GM12878 (cell line): ENCODE data around the gene XPO5. TPM values are rescaled to one million over a fixed set of nuclear protein-coding genes. Genes with fewer than 3 reads are reported as not detected.

Experiments used
- ATAC-seq: fragments of 200-7000 bp; cut with Tn5 transposase; 3 replicates; pipeline ENCODE4 v1.9.1; 2020; ENCODE audit warnings: mild to moderate bottlenecking, moderate library complexity
- BruUV-seq: library from RNA; stranded (reverse); fragments of 400-500 nt; replicated peaks from 2 replicates; lab custom pipeline; 2021; lab: Mats Ljungman, UMichigan
- CTCF ChIA-PET: fragments of 300-600 bp; sonication (Branson Sonifier 250); formaldehyde crosslinking; extraction: SDS; loops from one replicate; lab custom pipeline; 2021; ENCODE audit warnings: inconsistent platforms; lab: Yijun Ruan, JAX
- POLR2A ChIA-PET: fragments of 350-600 bp; formaldehyde crosslinking; extraction: SDS; loops from one replicate; lab custom pipeline; 2021; ENCODE audit warnings: inconsistent platforms; lab: Charles Lee
- RAD21 ChIA-PET: fragments of 300-600 bp; sonication (Branson Sonifier 250); formaldehyde crosslinking; loops from one replicate; lab custom pipeline; 2023; ENCODE audit warnings: antibody characterized with exemption; ENCODE audit not compliant: unreplicated experiment; lab: Charles Lee
- SMC1A ChIA-PET: fragments of 300-600 bp; sonication (Branson Sonifier 250); formaldehyde crosslinking; loops from one replicate; lab custom pipeline; 2023; ENCODE audit not compliant: unreplicated experiment, uncharacterized antibody; lab: Charles Lee
- DNase-seq: peaks from one replicate; pipeline ENCODE4 v3.0.0-alpha.2; 2011; ENCODE audit warnings: low read depth, low spot score
- FAIRE-seq: peaks from 3 replicates; lab custom pipeline; 2011; peaks lifted over from hg19 to GRCh38; lab: Jason Lieb, UNC
- H2AFZ ChIP-seq: 2 replicates; pipeline ENCODE4 v1.6.0; 2011; ENCODE audit warnings: low read depth, low read length, control low read depth; ENCODE audit not compliant: control insufficient read depth
- H3K27ac ChIP-seq: 2 replicates; pipeline ENCODE4 v1.5.1; 2011; ENCODE audit warnings: control low read depth; ENCODE audit not compliant: control insufficient read depth, insufficient read depth
- H3K27me3 ChIP-seq, 2 experiments: replicated peaks in 1 of 2; 2 replicates each; pipeline versions ENCODE4 v1.6.0 to v1.6.1; 2011; ENCODE audit warnings: low read length in 1 of 2; ENCODE audit not compliant: control insufficient read depth in 2 of 2, insufficient read depth in 2 of 2
- H3K36me3 ChIP-seq, 2 experiments: 2 replicates each; pipeline ENCODE4 v1.5.1; 2011; ENCODE audit warnings: low read length in 1 of 2; ENCODE audit not compliant: control insufficient read depth in 2 of 2, insufficient read depth in 2 of 2
- H3K4me1 ChIP-seq: 2 replicates; pipeline ENCODE4 v1.6.1; 2011; ENCODE audit warnings: mild to moderate bottlenecking, low read length, moderate library complexity, mixed read lengths; ENCODE audit not compliant: control insufficient read depth, insufficient read depth
- H3K4me2 ChIP-seq: 2 replicates; pipeline ENCODE4 v1.6.0; 2011; ENCODE audit warnings: control low read depth; ENCODE audit not compliant: control insufficient read depth, insufficient read depth
- H3K4me3 ChIP-seq: fragments of 200-600 bp; sonication (generic); 2 replicates; pipeline ENCODE4 v1.5.1; 2016
- H3K79me2 ChIP-seq: 2 replicates; pipeline ENCODE4 v1.6.0; 2011; ENCODE audit warnings: low read length; ENCODE audit not compliant: control insufficient read depth, insufficient read depth
- H3K9ac ChIP-seq: 2 replicates; pipeline ENCODE4 v1.8.0; 2011; ENCODE audit warnings: low read length, control low read depth, mixed read lengths; ENCODE audit not compliant: control insufficient read depth, insufficient read depth
- H3K9me3 ChIP-seq: replicated peaks from 3 replicates; pipeline ENCODE4 v1.5.1; 2011; ENCODE audit warnings: mild to moderate bottlenecking, low read length; ENCODE audit not compliant: control insufficient read depth, insufficient read depth
- H4K20me1 ChIP-seq: 2 replicates; pipeline ENCODE4 v1.6.0; 2011; ENCODE audit not compliant: control insufficient read depth, insufficient read depth
- CTCF ChIP-seq, 3 experiments: IDR thresholded peaks in 2 of 3; conservative IDR thresholded peaks in 1 of 3; 2 replicates each; pipeline ENCODE4 v1.5.1; 2011; ENCODE audit warnings: low read depth in 3 of 3, low read length in 3 of 3, mild to moderate bottlenecking in 3 of 3, control low read depth in 2 of 3, moderate library complexity in 2 of 3, inconsistent platforms in 1 of 3, mixed read lengths in 1 of 3; ENCODE audit not compliant: control insufficient read depth in 2 of 3, insufficient read depth in 1 of 3; ENCODE audit errors: extremely low read depth in 1 of 3
- EP300 ChIP-seq, 2 experiments: fragments of 150-350 bp in 1 of 2; IDR thresholded peaks; 2 replicates each; pipeline ENCODE4 v1.6.1; 2011 to 2012; ENCODE audit warnings: low read depth in 2 of 2, low read length in 2 of 2, borderline replicate concordance in 1 of 2, improper control_type of control experiment in 1 of 2, inconsistent platforms in 1 of 2; ENCODE audit not compliant: control insufficient read depth in 1 of 2
- LARP7 ChIP-seq: fragments of 450-650 bp; IDR thresholded peaks from 2 replicates; pipeline ENCODE4 v1.6.1; 2017; ENCODE audit warnings: mild to moderate bottlenecking
- MYB ChIP-seq: fragments of 150-350 bp; IDR thresholded peaks from 2 replicates; pipeline ENCODE4 v1.6.1; 2014; ENCODE audit warnings: mild to moderate bottlenecking, low read depth, low read length, borderline replicate concordance
- STAT3 ChIP-seq: IDR thresholded peaks from 2 replicates; pipeline ENCODE4 v1.6.1; 2011; ENCODE audit warnings: low read depth, low read length, improper control_type of control experiment
- TAF1 ChIP-seq: IDR thresholded peaks from 2 replicates; pipeline ENCODE4 v1.6.1; 2011; ENCODE audit warnings: mild to moderate bottlenecking, low read depth, low read length, borderline replicate concordance
- WGBS: methylation state at CpG from one replicate; pipeline ENCODE4 v1.1.6; 2016; ENCODE audit warnings: low lambda C conversion rate; ENCODE audit not compliant: insufficient replicate concordance, insufficient coverage; ENCODE audit errors: missing lambda C conversion rate; 5-methylcytosine and 5-hydroxymethylcytosine counted together
- in situ Hi-C: fragments of 300-500 bp; cut with MboI; formaldehyde crosslinking; loops from 9 replicates; pipeline ENCODE4 v1.14.3; 2018; ENCODE audit warnings: mixed read lengths
- intact Hi-C: fragments of 100-400 bp; cut with micrococcal nuclease; formaldehyde crosslinking; loops from one replicate; pipeline ENCODE4 v1.14.2; 2022; ENCODE audit not compliant: unreplicated experiment
- polyA plus RNA-seq, 11 experiments: library from polyadenylated mRNA; depleted of rRNA in 4 of 11; unstranded in 6 of 11; stranded (reverse) in 5 of 11; fragments of >200 nt; fragmentation: Nextera tagmentation in 4 of 11; fragmentation: Illumina TruSeq in 1 of 11; extraction: Ambion mirVana in 4 of 11; extraction: Trizol in 1 of 11; gene quantifications; 1 replicate in 1 of 11; 2 replicates in 10 of 11; pipeline versions ENCODE4 v1.2.1 to v1.2.3, GENCODE V29; 2011 to 2016; ENCODE audit warnings: inconsistent platforms in 2 of 11, missing spikeins in 2 of 11, low read depth in 1 of 11
- total RNA-seq, 4 experiments: library from RNA; depleted of rRNA in 3 of 4; stranded (reverse); fragments of >200 nt in 3 of 4; fragmentation: Illumina TruSeq in 1 of 4; extraction: Trizol in 1 of 4; gene quantifications; 2 replicates each; pipeline versions ENCODE4 v1.2.1 to v1.2.3, GENCODE V29; 2013 to 2021

Gene XPO5
- total and polyA plus RNA-seq, 10 of the 15 experiments (the other 5 are each of a cell fraction or from before 2014, with no cell fraction given) = 11.3 to 76.0 (median 41.6) TPM

DNA sequence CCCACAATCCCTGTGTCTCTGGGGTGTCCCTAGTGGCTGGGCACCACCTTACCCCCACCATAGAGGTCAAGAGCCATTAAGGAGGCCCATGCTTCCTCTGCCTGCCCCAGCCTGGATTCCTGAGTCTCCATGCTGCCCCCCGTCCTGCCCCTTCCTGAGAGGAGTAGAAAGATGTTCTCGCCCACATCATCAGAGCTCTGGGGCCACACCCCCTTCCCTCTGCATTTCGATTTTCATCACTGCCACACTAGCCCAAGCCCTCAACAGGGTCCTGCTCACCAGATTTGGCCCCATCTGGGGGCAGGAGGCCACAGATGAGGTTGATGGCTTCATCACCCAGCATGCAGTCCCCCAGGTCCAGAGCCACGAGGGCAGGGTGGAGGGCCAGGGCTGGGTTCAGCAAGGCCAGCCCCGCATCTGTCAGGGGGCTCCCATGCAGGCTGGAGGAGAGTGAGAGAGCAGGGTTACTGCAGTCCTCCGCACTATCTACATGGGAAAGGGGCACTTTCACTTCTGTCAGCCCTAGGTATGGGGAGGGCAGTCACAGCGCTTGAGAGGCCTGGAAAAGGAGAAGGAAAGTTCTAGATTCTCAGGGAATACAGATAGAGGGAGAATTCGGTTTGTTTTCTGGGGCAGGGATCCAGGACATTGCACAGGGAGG is 67.2 kb downstream of the XPO5 start:
- DNase-seq (no peak), ATAC-seq (no peak), FAIRE-seq (no peak)
- Histone ChIP-seq H3K4me3 (no peak overlapping the region), H3K79me2 (no peaks in the 10 kb centered on the region), H3K9ac (no peak overlapping the region), H3K4me2 (no peak overlapping the region), H3K4me1 (peaks cover 4% of the 10 kb centered on the region; the same call in 1 of the 2 replicates), H3K27ac (no peak overlapping the region), H3K9me3 (no peaks in the 10 kb centered on the region), H2AFZ (no peak overlapping the region), H3K27me3 (peaks cover 0 to 2% of the 10 kb centered on the region in 2 experiments; a peak in 1 of 4 replicates), H3K36me3 (peaks cover 13 to 20% of the 10 kb centered on the region in 2 experiments; a peak in 3 of 4 replicates), H4K20me1 (no peaks in the 10 kb centered on the region)
- ChIA-PET SMC1A (interaction anchor here (0.8 to 1.8 kb wide), 5 partner anchors 118 to 247 kb away, joined by 3 to 6 read pairs (median 4); no protein-coding TSS in a partner anchor), CTCF (interaction anchor here (0.5 to 6.8 kb wide), 15 partner anchors 8 to 245 kb away, joined by 3 to 70 read pairs (median 12); partner anchors contain the start of genes CRIP3, DLK2, POLR1C and YIPF3), RAD21 (interaction anchor here (1.4 to 3.3 kb wide), 2 partner anchors 245 to 278 kb away, joined by 4 to 44 read pairs; no protein-coding TSS in a partner anchor), POLR2A (interaction anchor here (0.6 to 2.0 kb wide), 2 partner anchors 8 to 247 kb away, joined by 3 to 9 read pairs; partner anchors contain the start of genes POLR1C and YIPF3)
- in situ Hi-C loops = loop anchor here (5.0 kb wide), 1 partner anchor 251 kb away; no protein-coding TSS in a partner anchor
- intact Hi-C loops = loop anchor here (5.0 kb wide), 1 partner anchor 126 kb away; no protein-coding TSS in a partner anchor
- BruUV-seq = no TSS peak
- TF ChIP-seq STAT3 (no peak), CTCF (IDR thresholded peaks at IDR 0.05 in 2 of 3, conservative IDR thresholded peaks at IDR 0.05 in 1 of 3; ENCODE audit: control insufficient read depth in 2 of 3, extremely low read depth in 1 of 3, insufficient read depth in 1 of 3, low read depth in 3 of 3, low read length in 3 of 3) (peak in 1 of 3 experiments; percentile 11; a peak in 1 of 6 replicates), EP300 (IDR thresholded peaks at IDR 0.05; ENCODE audit: borderline replicate concordance in 1 of 2, control insufficient read depth in 1 of 2, low read depth in 2 of 2, low read length in 2 of 2) (no peak), LARP7 (no peak), MYB (no peak), TAF1 (no peak)
- 56% methylated on average over 8 of the region's 8 CpGs for WGBS
